Measurements from ENCODE around the gene FLNB. TPM values are rescaled to one million over a fixed set of nuclear protein-coding genes. Genes with fewer than 3 reads are reported as not detected.

FLNB gene
- total and polyA plus RNA-seq, 2 of the 13 experiments (the other 11 are each of a cell fraction or from before 2014, with no cell fraction given): 106 to 130 TPM

GRCh38 chr3:58059349-58060321 is 51.4 kb downstream of the FLNB start (continued):
- TF ChIP-seq SKIL (CRISPR knock-in tag; IDR thresholded peaks at IDR 0.05; ENCODE audit: borderline replicate concordance) (peak; percentile 97), YEATS4 (CRISPR knock-in tag; IDR thresholded peaks at IDR 0.05; ENCODE audit: borderline replicate concordance) (peak; percentile 73; the same call in 1 of the 2 replicates), ZBTB26 (CRISPR knock-in tag; IDR thresholded peaks at IDR 0.05; ENCODE audit: borderline replicate concordance) (peak; percentile 95), ERF (CRISPR knock-in tag; IDR thresholded peaks at IDR 0.05) (peak; percentile 96), ZFP36 (IDR thresholded peaks at IDR 0.05; ENCODE audit: borderline replicate concordance, low read depth, low read length, partially characterized antibody) (peak; percentile 52), CREB1 (IDR thresholded peaks at IDR 0.05) (0 out of 2 replicates have a peak, but pooled peaks have one; percentile 37), CREB1 (CRISPR knock-in tag; IDR thresholded peaks at IDR 0.05) (peak; percentile 80), ZNF839 (CRISPR knock-in tag; IDR thresholded peaks at IDR 0.05; ENCODE audit: borderline replicate concordance) (no peak), KLF9 (CRISPR knock-in tag; IDR thresholded peaks at IDR 0.05; ENCODE audit: low read depth) (0 out of 2 replicates have a peak, but pooled peaks have one; percentile 52), KDM4B (CRISPR knock-in tag; IDR thresholded peaks at IDR 0.05) (peak; percentile 96), MBNL3 (CRISPR knock-in tag; conservative IDR thresholded peaks at IDR 0.05) (no peak), REL (CRISPR knock-in tag; conservative IDR thresholded peaks at IDR 0.05) (no peak), IKZF1 (IDR thresholded peaks at IDR 0.05) (no peak), JARID2 (CRISPR knock-in tag; IDR thresholded peaks at IDR 0.05; ENCODE audit: insufficient replicate concordance) (no peak), FIP1L1 (IDR thresholded peaks at IDR 0.05; ENCODE audit: borderline replicate concordance, insufficient read depth, low read depth, low read length) (no peak), POLR2A (IDR thresholded peaks at IDR 0.05; ENCODE audit: insufficient read depth in 1 of 2, low read depth in 2 of 2, low read length in 2 of 2) (peak; percentile 15 to 88; a peak in 3 of 4 replicates), TBL1XR1 (IDR thresholded peaks at IDR 0.05; ENCODE audit: borderline replicate concordance, low read length, partially characterized antibody) (peak; percentile 92), SCMH1 (CRISPR knock-in tag; IDR thresholded peaks at IDR 0.05; ENCODE audit: borderline replicate concordance) (no peak), PLRG1 (conservative IDR thresholded peaks at IDR 0.05) (no peak), CSRNP1 (CRISPR knock-in tag; IDR thresholded peaks at IDR 0.05) (peak; percentile 80; the same call in 1 of the 2 replicates), SATB2 (CRISPR knock-in tag; IDR thresholded peaks at IDR 0.05) (no peak), KMT2B (CRISPR knock-in tag; IDR thresholded peaks at IDR 0.05) (0 out of 2 replicates have a peak, but pooled peaks have one; percentile 14), FOXM1 (CRISPR knock-in tag; IDR thresholded peaks at IDR 0.05) (no peak), MTA1 (CRISPR knock-in tag; IDR thresholded peaks at IDR 0.05; ENCODE audit: borderline replicate concordance) (peak; percentile 99), GATAD1 (CRISPR knock-in tag; IDR thresholded peaks at IDR 0.05) (peak; percentile 65; the same call in 1 of the 2 replicates), ZSCAN30 (CRISPR knock-in tag; IDR thresholded peaks at IDR 0.05) (no peak)
